ENCODE data around the gene CKS2.
"Not testable (repeated sequence)": the region's sequence is repeated elsewhere in the genome, so short reads cannot be mapped to it uniquely, and the experiment has no call there.

CKS2 gene

DNA sequence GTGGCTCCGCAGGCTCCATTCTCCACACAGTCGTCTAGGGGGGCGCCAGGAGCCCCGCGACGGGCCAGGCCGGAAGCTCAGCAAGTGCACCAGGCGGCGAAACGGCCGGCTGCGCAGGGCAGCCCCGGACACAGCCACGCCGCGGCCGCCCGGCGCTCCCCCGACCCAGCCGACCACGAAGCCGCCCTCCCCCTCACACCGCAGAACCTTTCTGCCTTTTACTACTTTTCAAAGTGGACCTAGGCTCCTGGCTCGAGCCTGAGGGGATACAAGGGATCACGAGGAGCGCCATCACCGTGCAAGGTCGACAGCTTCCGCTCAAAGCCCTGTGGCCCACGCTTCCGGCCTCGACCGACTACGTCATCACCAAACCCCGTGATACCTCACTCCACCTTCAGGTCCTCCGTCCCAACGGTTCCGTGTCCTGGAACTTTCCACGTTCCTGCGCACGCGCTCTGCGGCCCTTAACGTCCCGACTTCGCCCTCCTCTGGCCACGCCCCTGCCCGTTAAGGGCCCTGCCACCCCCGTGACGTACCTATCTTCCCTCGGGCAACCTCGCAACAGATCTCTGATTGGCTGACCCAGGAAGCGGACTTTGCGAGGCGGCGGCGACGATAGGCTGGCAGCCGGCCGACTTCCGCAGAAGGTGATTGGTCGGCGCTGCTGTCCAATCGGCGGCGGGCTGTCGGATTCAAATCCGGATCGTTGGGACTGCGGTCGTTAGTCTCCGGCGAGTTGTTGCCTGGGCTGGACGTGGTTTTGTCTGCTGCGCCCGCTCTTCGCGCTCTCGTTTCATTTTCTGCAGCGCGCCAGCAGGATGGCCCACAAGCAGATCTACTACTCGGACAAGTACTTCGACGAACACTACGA, at the start of gene CKS2:
TSS of gene CKS2 (plus strand) at position 721 of the 871 bp plus-strand sequence. CDS start at position 819, 98 bp downstream.
- peak; percentile 100 for DNase-seq

DNA sequence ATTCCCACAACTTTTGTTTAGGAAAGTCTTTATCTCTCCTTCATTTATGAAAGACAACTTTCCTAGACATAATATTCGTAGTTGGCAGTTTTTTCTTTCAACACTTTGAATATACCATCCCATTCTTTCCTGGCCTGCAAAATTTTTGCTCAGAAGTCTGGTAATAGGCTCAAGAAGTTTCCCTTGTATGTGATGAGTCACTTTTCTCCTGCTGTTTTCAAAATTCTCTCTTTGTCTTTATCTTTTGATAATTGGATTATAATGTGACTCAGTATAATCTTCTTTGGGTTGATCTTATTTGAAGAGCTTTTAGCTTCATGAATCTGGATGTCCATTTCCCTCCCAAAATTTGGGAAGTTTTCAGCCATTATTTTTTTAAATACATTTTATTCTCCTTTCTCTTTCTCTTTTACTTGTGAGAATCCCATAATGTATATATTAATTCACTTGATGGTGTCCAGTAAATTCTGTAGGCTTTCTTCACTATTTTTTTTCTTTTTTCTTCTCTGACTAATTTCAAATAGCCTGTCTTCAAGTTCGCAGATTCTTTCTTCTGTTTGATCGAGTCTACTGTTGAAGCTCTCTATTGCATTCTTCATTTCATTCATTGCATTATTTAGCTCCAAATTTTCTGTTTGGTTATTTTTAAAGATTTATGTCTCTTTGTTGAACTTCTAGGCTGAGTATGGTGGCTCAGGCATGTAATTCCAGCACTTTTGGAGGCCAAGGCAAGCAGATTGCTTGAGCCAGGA, 37.3 kb upstream of the CKS2 start:
- DNase-seq: no peak

DNA sequence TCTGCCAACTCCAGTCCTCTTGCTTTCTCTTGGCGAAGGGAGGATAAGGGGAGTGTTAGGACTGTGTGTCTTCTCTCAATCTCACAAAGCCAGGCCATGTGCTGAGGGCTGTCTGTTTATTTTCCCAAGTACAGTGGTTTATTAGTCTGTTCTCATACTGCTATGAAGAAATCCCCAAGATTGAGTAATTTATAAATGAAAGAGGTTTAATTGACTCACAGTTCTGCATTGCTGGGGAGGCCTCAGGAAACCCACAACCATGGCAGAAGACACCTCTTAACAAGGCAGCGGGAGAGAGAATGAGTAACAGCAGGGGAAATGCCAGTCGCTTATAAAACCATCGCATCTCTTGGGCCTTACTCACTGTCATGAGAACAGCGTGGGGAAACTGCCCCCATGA, 36.2 kb upstream of the CKS2 start:
- no peak for DNase-seq

DNA sequence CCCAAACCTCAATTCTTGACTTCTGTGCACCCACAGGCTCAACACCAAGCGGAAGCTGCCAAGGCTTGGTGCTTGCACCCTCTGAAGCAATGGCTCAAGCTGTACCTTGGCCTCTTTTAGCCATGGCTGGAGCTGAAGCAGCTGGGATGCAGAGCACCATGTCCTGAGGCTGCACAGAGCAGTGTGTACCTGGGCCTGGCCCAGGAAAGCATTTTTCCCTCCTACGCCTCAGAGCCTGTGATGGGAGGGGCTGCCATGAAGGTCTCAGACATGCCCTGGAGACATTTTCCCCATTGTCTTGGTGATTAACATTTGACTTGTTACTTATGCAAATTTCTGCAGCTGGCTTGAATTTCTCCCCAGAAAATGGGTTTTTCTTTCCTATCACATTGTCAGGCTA, 35.0 kb upstream of the CKS2 start:
- DNase-seq: not testable (repeated sequence)

DNA sequence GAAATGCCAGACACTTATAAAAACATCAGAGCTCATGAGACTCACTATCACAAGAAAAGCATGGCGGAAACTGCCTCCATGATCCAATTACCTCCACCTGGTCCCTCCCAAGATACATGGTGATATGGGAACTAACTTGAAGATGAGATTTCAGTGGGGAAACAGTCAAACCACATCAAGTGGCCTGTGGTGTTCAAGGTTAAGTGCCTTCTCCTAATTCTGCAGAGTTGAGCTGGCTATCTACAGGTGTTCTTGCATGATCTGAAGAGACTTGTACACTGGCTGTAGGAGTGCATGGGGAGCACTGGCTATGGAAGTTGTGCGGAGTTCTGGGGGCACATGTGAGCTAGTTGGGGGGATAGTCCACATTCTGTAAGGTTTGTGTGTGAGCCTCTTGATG, 34.0 kb upstream of the CKS2 start:
- no peak for DNase-seq

DNA sequence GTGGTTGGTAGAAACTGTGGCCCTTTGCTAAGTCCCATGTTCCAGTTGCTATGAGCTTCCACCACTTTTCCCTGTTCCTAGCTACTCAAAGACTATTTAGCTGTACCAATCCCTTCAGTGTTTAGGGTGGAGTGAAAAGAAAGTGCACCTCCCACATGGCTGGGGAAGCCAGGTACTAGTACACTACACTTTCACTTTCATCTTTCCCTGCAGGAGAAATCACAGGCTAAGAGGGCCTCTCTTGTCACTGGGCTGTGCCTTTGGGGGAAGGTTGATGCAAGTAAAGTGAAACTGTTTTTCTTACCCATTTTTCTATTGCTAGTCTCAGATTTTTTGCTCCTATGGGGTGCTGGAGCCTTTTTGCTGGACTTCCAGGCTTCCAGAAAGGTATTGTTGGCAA, 33.5 kb upstream of the CKS2 start:
- peak; percentile 20 for DNase-seq

DNA sequence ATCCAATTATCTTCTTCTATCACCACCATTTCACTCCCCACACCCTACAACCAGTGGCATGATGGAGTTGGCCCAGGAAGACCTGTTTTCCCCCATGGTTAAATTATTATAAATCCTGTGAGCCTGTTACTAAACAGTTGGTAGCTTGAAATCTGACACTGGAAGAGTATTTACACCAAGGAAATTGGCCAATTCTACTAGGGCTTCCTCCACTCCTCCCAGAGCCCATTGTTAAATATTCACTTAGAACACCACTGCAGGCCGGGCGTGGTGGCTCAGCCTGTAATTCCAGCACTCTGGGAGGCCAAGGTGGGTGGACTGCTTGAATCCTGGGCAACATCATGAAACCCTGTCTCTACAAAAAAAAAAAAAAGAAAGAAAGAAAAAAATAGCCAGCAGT, 32.4 kb upstream of the CKS2 start:
- no peak for DNase-seq

DNA sequence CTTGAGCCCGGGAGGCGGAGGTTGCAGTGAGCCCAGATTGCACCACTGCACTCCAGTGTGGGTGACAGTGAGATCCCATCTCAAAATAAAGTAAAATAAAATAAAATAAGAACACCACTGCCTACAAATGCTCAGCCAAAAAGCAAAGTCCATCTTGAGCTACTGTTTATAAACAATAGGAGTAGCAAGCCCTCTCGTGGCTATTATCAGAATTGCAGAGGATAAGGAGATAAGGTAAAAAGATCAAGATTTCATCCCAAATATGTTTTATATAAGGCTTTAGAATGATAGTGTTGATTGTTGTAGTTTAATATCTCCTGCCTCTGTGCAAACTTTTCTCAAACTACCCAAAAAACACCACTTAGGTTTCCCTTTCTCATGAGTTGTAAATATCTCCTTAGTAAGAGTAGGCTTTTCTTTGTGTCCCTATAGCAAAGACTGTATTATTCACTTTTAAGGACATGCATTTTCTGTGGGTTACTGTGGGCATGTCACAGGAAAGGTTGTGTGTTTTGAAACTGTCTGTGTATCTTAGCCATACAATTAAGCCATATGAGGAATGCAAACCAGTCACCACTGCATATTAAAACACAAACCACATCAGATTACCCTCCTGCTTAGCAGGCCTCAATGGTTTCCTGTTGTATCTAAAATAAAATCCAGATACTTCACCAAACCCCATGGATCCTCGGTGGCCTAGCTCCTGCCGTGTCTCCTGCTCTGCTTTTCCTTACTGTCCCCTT, 31.8 kb upstream of the CKS2 start:
- DNase-seq: peak; percentile 50

DNA sequence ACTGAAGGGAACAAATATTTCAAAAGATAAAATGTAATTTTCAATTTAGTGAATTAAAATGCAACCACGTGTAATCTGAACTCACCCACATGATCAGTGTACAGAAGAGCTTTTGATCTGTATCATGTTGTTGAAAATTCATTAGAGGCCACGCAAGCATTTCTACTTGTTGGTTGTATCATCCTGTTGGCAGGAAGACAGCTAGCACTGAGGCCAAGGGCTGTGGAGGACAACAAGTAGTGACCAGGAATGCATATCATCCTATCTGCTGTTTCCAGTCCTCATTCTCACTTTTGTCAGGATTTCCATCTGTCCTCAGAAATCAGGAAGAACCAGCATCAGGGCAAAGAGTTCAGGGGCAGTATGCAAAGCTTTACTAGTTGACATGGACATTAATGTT, 29.9 kb upstream of the CKS2 start:
- DNase-seq: no peak

DNA sequence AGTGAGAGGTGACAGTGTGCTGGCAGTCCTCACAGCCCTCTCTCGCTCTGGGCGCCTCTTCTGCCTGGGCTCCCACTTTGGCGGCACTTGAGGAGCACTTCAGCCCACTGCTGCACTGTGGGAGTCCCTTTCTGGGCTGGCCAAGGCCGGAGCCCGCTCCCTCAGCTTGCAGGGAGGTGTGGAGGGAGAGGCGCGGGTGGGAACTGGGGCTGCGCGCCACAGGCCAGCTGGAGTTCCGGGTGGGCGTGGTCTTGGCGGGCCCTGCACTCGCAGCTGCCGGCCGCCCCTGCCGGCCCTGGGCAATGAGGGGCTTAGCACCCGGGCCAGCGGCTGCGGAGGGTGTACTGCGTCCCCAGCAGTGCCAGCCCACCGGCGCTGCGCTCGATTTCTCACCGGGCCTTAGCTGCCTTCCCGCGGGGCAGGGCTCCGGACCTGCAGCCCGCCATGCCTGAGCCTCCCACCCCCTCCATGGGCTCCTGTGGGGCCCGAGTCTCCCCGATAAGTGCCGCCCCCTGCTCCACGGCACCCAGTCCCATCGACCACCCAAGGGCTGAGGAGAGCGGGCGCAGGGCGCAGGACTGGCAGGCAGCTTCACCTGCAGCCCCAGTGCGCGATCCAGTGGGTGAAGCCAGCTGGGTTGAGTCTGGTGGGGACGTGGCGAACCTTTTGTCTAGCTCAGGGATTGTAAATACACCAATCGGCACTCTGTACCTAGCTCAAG, 28.6 kb upstream of the CKS2 start:
- DNase-seq: not testable (repeated sequence)

DNA sequence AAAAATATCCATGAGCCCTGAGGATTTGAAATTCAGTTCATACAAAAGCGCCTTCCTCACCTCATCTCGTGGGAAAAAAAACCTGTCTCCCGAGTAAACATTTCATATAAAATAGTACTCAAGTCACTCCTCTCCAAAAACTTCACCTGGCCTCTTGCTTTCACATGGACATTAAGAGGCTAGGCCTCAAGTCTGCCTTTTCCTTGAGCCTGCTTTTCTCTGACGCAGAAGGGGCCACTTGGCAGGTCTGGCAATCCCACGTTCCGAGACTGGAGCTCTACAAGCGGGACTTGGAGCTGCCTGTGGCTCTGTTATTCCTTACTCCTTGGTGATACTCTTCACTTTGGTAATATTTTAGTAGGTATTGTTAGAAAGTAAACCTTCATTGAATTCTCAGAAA, 26.9 kb upstream of the CKS2 start:
- no peak for DNase-seq

DNA sequence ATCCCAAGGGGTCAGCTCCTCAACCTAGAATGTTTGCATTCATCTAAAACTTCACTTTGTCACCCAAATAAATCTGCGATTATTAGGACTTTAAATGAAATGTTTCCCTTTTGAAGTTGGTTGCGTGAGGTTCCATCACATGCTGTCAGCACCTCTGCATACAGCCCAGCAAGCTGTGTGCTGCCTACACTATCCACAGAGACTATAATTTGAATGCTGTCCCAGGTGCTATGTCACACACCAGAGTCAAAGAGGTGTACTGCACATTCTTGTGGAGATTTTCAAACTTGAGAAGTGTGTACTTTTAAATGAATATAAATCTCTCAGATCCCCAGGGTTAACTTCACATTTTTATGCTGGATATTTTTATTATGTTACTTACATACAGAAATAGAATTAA, 19.3 kb upstream of the CKS2 start:
- DNase-seq: no peak

DNA sequence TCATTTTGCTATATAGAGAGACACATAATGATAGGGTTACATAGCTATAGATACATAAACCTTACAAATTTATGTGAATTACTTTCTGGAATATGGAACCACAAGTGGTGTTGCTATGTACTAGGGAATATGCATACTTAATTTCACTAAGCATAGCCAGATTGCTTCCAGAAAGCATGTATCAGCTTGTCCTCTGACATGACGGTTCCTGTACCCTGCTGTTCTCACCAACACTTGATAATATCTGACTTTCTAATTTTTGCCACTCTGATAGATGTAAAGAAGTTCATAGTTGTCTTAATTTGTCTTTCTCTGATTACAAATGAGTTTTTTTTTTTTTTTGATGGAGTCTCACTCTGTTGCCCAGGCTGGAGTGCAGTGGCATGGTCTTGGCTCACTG, 18.0 kb upstream of the CKS2 start:
- DNase-seq: no peak

DNA sequence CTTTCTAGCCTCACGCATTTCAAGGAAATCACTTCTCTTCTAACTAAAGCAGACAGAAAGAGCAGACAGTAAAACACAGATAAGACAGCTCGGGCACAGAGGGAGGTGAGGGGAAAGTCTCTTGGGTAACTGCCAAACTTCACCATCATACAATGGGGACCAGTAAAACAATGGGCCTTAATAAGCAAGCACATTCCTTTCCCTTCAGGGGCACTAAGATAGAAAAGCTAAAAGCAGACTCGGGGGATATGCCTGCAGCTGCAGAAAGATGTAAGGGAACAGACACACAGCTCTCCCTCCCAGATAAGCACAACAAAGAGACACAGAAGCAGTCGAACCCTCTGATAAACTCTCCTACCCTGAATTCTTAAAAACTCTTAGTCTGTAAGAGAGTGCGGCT, 15.6 kb upstream of the CKS2 start:
- DNase-seq: no peak

DNA sequence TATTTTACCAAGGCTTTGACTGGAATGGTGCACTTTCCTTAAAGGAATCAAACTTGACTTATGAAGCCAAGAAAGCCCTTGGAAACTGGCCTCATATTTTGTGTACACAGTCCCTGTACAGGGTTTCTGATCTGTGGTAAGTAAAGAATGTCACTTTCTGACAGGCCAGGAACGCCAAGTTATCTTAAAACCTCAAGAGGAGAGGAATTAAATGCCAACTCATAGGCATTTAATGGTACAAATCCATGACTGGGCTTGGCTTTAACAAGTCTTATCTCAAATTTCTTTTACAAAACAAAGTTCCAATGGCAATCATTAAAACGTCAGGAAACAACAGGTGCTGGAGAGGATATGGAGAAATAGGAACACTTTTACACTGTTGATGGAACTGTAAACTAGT, 9.0 kb upstream of the CKS2 start:
- DNase-seq: not testable (repeated sequence)

DNA sequence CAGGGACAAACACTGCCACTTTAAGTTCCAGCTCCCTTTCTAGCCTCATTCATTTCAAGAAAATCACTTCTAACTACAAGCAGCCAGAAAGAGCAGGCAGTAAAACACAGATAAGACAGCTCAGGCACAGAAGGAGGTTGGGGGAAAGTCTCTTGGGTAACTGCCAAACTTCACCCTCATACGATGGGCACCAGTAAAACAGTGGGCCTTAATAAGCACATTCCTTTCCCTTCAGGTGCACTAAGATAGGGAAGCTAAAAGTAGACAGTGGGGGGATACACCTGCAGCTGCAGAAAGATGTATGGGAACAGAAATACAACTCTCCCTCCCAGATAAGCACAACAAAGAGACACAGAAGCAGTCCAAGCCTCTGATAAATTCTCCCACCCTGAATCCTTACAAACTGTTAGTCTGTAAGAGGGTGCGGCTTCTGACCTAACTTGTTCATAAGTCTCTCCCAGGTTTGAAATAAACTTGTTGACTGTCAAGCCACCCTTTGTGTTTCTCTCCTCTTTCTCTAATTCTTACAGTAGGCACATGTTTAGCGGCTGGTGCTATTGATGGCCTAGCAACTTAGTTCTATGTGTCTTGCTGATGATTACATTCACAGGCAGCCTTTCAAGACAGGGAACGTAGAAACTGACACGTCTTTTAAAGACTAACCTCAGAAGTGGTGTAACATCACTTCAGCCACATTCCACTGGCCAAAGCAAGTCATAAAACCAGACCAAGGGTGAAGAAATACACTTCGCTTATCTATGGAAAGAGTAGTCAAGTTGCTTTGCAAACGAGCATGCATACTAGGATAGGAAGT, 6.8 kb upstream of the CKS2 start:
- DNase-seq: no peak

DNA sequence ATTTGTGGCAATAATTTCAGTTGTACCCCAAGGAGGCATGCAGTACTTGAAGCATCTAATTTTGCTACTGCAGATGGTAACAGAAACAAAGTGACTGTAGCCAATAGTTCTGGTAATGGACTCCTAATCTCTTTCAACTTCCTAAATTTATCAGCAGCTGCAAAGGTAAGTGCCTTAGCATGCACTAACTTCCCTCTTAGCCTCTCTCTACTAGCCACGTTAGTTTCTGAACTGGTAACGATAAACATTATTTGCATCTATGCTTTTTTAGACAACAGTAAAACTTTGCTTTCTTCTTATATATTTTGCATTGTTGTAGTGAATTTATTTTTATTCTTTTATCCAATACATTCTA, 6.2 kb upstream of the CKS2 start:
- no peak for DNase-seq

DNA sequence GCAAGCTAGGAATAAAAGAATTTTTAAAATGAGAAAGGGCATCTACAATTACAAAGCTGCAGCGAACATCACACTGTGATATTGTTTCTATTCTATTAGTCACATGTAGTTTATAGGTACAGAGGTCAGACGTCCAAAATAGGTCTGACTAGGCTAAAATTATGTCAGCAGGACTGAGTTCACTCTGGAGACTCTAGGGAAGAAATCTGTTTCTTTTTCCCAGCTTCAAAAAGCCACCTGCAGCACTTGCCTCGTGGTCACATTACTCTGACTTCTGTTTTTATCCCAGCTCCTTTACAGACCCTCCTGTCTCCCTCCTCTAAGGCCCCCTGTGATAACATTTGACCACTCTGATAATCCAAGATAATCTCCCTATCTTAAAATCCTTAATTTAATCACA, 5.1 kb upstream of the CKS2 start:
- no peak for DNase-seq

DNA sequence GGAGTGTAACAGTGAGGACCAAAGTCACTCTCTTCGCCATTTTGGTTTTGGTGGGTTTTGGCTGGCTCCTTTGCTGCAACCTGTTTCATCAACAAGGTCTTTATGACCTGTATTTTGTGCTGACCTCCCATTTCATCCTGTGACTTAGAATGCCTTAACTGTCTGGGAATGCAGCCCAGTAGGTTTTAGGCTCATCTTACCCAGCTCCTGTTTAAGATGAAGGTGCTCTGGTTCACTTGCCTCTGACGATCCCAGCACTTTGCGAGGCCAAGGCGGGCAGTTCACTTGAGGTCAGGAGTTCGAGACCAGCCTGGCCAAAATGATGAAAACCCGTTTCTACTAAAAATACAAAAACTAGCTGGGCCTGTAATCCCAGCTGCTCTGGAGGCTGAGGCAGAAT, 1.8 kb upstream of the CKS2 start:
- DNase-seq: no peak

DNA sequence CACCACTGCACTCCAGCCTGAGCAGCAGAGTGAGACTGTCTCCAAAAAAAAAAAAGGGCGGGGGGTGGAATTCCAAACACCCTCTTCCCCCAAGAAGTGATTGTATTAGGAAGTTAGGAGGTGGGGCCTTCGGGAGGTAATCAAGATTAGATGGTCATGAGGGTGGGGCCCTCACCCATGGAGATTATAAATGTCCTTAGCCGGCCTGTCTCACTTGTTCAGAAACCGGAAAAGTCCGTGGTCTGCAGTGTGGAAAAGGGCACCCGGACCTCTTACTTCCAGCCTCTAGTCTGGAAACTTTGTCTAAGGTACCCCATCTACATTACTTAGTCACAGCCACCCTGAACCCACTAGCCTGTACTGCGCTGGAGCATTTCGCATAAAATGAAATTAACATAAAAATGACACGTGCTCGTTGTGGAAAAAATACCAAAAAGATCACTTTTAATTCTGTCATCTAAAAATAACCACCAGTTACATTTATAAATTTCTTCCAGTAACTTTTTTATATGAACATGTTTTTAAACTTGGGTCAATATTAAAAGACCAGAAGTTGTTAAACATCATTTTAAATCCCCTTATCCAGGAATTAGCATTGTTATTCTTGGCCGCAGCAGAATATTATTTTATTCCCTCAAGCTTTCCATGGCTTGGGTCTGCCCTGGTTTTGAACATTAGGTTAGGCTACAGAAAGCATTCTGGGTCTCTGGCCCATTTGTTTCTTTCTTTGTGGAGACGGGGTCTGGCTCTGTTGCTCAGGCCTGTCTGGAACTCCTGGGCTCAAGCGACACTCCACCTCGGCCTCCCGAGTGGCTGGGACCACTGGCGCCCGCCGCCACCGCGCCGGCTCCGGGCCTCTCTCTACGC, 1.2 kb upstream of the CKS2 start:
- DNase-seq: no peak

All from CD4-positive, alpha-beta T cell treated with Interleukin-10 for 1 hour (primary cell).